CD4-positive, alpha-beta T cell (primary cell): Measurements from ENCODE around the gene COX8C. TPM values are rescaled to one million over a fixed set of nuclear protein-coding genes. Genes with fewer than 3 reads are reported as not detected.

ENCODE experiments used
- ATAC-seq: fragments of 200-7000 bp; cut with Tn5 transposase; one replicate; pipeline ENCODE4 v1.10.0; 2022; ENCODE audit warnings: mild to moderate bottlenecking; ENCODE audit not compliant: poor library complexity
- CTCF ChIA-PET: fragments of 350-600 bp; sonication (Branson Sonifier 250); formaldehyde crosslinking; loops from one replicate; lab custom pipeline; 2021; ENCODE audit warnings: antibody characterized with exemption, inconsistent platforms; lab: Charles Lee
- POLR2A ChIA-PET: fragments of 350-600 bp; sonication (Branson Sonifier 250); formaldehyde crosslinking; loops from one replicate; lab custom pipeline; 2021; ENCODE audit warnings: antibody characterized with exemption, inconsistent platforms; lab: Charles Lee
- DNase-seq, 14 experiments: peaks; one replicate each; pipeline ENCODE4 v3.0.0-alpha.2; 2013 to 2020; ENCODE audit warnings: mixed read lengths in 2 of 14
- H3K27ac ChIP-seq, 2 donors: one replicate each; pipeline versions ENCODE4 v1.5.1 to v1.7.0; 2013; ENCODE audit warnings: low read length in 2 of 2, low read depth in 1 of 2, mild to moderate bottlenecking in 1 of 2
- H3K27me3 ChIP-seq, 2 experiments: 1 replicate in 1 of 2; 2 replicates in 1 of 2; pipeline versions ENCODE4 v1.6.1 to v1.7.0; 2013; ENCODE audit warnings: low read length in 2 of 2, control low read depth in 1 of 2, mild to moderate bottlenecking in 1 of 2, moderate library complexity in 1 of 2; ENCODE audit not compliant: insufficient read depth in 2 of 2, control insufficient read depth in 1 of 2
- H3K36me3 ChIP-seq: one replicate; pipeline ENCODE4 v1.6.1; 2013; ENCODE audit warnings: low read length, control low read depth; ENCODE audit not compliant: insufficient read depth
- H3K4me1 ChIP-seq: one replicate; pipeline ENCODE4 v1.6.1; 2013; ENCODE audit warnings: low read length, control low read depth; ENCODE audit not compliant: insufficient read depth
- H3K4me3 ChIP-seq: one replicate; pipeline ENCODE4 v1.5.1; 2013; ENCODE audit warnings: mild to moderate bottlenecking, low read length, moderate library complexity
- H3K9me3 ChIP-seq, 2 experiments: 1 replicate in 1 of 2; 2 replicates in 1 of 2; pipeline versions ENCODE4 v1.6.1 to v1.7.0; 2013; ENCODE audit warnings: low read length in 2 of 2, mild to moderate bottlenecking in 2 of 2, control low read depth in 1 of 2, moderate library complexity in 1 of 2; ENCODE audit not compliant: control insufficient read depth in 1 of 2, insufficient read depth in 1 of 2
- H3K27ac Mint-ChIP-seq: one replicate; pipeline ENCODE4 v1.8.0; 2020; ENCODE audit warnings: mixed read lengths
- H3K27me3 Mint-ChIP-seq: one replicate; pipeline ENCODE4 v1.8.0; 2021; ENCODE audit warnings: mixed read lengths
- H3K36me3 Mint-ChIP-seq: one replicate; pipeline ENCODE4 v1.8.0; 2021; ENCODE audit warnings: low read depth, mixed read lengths
- H3K4me1 Mint-ChIP-seq: one replicate; pipeline ENCODE4 v1.8.0; 2021; ENCODE audit warnings: low read depth, mixed read lengths
- H3K4me3 Mint-ChIP-seq: one replicate; pipeline ENCODE4 v1.8.0; 2020; ENCODE audit warnings: mild to moderate bottlenecking, mixed read lengths
- H3K9me3 Mint-ChIP-seq: one replicate; pipeline ENCODE4 v1.8.0; 2020; ENCODE audit warnings: mixed read lengths
- CTCF ChIP-seq: fragments of 200-600 bp; IDR thresholded peaks from one replicate; pipeline ENCODE4 v1.8.0; 2022; ENCODE audit warnings: antibody characterized with exemption, mild to moderate bottlenecking
- intact Hi-C, 2 experiments: fragments of 100-400 bp; cut with DNase I in 1 of 2; cut with micrococcal nuclease in 1 of 2; formaldehyde crosslinking; loops; one replicate each; pipeline versions ENCODE4 v1.15.1 to v1.9.0; 2023 to 2025; cut with DNase I, micrococcal nuclease
- total RNA-seq, 174 experiments: library from RNA in 2 of 174; stranded (reverse) in 2 of 174; gene quantifications; one replicate each; pipeline ENCODE4 v1.2.3 and lab custom pipeline; 2021 to 2026

The COX8C gene
- total RNA-seq, 2 experiments from 2014 or later = not detected

- no peak for TF ChIP-seq CTCF
- Mint-ChIP-seq H3K4me1 (peaks cover 73% of the 10 kb centered on the region), H3K27me3 (no peaks in the 10 kb centered on the region), H3K9me3 (no peaks in the 10 kb centered on the region), H3K4me3 (peak overlapping the region; percentile 96), H3K36me3 (peaks cover 19% of the 10 kb centered on the region), H3K27ac (no peak overlapping the region)
- intact Hi-C loops = loop anchor here (5.0 kb wide), 6 partner anchors 123 to 847 kb away; partner anchors contain the start of genes DDX24 (in 1 of the 2), GOLGA5 (in 1 of the 2), GON7 (in 1 of the 2) and IFI27L1 (in 1 of the 2)
- no peak overlapping the region for H3K4me3 ChIP-seq
- no peaks in the 10 kb centered on the region for H3K27me3 ChIP-seq
- CTCF ChIA-PET = no interaction called here
- peaks cover 23% of the 10 kb centered on the region for H3K4me1 ChIP-seq
- DNase-seq = no peak
- POLR2A ChIA-PET = no interaction called here
- H3K27ac ChIP-seq = no peak overlapping the region
- H3K9me3 ChIP-seq = no peaks in the 10 kb centered on the region
- H3K36me3 ChIP-seq = no peaks in the 10 kb centered on the region
- no peak for ATAC-seq
These were observed 16.9 kb upstream of the COX8C start for GRCh38 chr14:93329965-93330608.

- DNase-seq (no peak), ATAC-seq (no peak)
- POLR2A ChIA-PET = interaction anchor here (2.0 kb wide), 1 partner anchor 146 kb away, joined by 6 read pairs; the partner anchor contains the start of genes LYSET and MOAP1
- Histone ChIP-seq H3K36me3 (no peaks in the 10 kb centered on the region), H3K9me3 (no peaks in the 10 kb centered on the region), H3K4me1 (peaks cover 23% of the 10 kb centered on the region), H3K27ac (no peak overlapping the region), H3K27me3 (no peaks in the 10 kb centered on the region), H3K4me3 (no peak overlapping the region)
- CTCF ChIA-PET = no interaction called here
- TF ChIP-seq CTCF = no peak
- Mint-ChIP-seq H3K4me3 (peak overlapping the region; percentile 96), H3K4me1 (peaks cover 68% of the 10 kb centered on the region), H3K9me3 (no peaks in the 10 kb centered on the region), H3K27ac (no peak overlapping the region), H3K36me3 (peaks cover 14% of the 10 kb centered on the region), H3K27me3 (no peaks in the 10 kb centered on the region)
- intact Hi-C loops = loop anchor here (5.0 kb wide), 6 partner anchors 123 to 847 kb away; partner anchors contain the start of genes DDX24 (in 1 of the 2), GOLGA5 (in 1 of the 2), GON7 (in 1 of the 2) and IFI27L1 (in 1 of the 2)
These were observed 16.4 kb upstream of the COX8C start for GRCh38 chr14:93330609-93331000.

- H3K4me3 Mint-ChIP-seq = peak overlapping the region; percentile 96
- POLR2A ChIA-PET = interaction anchor here (2.0 kb wide), 1 partner anchor 146 kb away, joined by 6 read pairs; the partner anchor contains the start of genes LYSET and MOAP1
- intact Hi-C loops = loop anchor here (5.0 kb wide), 6 partner anchors 124 to 846 kb away; partner anchors contain the start of genes DDX24 (in 1 of the 2), GOLGA5 (in 1 of the 2), GON7 (in 1 of the 2) and IFI27L1 (in 1 of the 2)
- H3K4me1 Mint-ChIP-seq = peaks cover 68% of the 10 kb centered on the region
- ATAC-seq = no peak
- CTCF ChIA-PET = no interaction called here
- Histone ChIP-seq H3K9me3 (no peaks in the 10 kb centered on the region), H3K4me3 (peak overlapping the region; percentile 80), H3K36me3 (no peaks in the 10 kb centered on the region), H3K27me3 (no peaks in the 10 kb centered on the region), H3K4me1 (peaks cover 20% of the 10 kb centered on the region), H3K27ac (no peak overlapping the region)
- no peaks in the 10 kb centered on the region for H3K9me3 Mint-ChIP-seq
- DNase-seq = peak in 1 of 14 experiments; percentile 10
- H3K36me3 Mint-ChIP-seq = peaks cover 14% of the 10 kb centered on the region
- H3K27ac Mint-ChIP-seq = no peak overlapping the region
- no peak for TF ChIP-seq CTCF
- H3K27me3 Mint-ChIP-seq = no peaks in the 10 kb centered on the region
These were observed 15.8 kb upstream of the COX8C start for GRCh38 chr14:93331002-93331727.
